Measurements from ENCODE around the gene ZNF593.

The ZNF593 gene

DNA sequence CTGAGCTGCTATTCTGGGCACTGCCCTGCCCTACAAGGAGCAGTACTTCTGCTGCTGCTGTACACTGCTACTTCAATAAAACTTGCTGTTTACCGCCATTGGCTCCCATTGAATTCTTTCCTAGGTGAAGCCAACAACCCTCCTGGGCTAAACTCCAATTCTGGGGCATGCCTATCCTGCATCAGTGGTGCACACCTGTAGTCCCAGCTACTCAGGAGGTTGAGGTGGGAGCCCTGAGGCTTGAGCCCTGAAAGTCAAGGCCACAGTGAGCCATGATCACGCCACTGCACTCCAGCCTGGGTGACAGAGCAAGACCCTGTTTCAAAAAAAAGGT, 36.9 kb upstream of the ZNF593 start:
- no peak overlapping the region for H3K4me3 ChIP-seq (ENCODE audit: low read depth, low read length)
- TF ChIP-seq, protein P1, sequence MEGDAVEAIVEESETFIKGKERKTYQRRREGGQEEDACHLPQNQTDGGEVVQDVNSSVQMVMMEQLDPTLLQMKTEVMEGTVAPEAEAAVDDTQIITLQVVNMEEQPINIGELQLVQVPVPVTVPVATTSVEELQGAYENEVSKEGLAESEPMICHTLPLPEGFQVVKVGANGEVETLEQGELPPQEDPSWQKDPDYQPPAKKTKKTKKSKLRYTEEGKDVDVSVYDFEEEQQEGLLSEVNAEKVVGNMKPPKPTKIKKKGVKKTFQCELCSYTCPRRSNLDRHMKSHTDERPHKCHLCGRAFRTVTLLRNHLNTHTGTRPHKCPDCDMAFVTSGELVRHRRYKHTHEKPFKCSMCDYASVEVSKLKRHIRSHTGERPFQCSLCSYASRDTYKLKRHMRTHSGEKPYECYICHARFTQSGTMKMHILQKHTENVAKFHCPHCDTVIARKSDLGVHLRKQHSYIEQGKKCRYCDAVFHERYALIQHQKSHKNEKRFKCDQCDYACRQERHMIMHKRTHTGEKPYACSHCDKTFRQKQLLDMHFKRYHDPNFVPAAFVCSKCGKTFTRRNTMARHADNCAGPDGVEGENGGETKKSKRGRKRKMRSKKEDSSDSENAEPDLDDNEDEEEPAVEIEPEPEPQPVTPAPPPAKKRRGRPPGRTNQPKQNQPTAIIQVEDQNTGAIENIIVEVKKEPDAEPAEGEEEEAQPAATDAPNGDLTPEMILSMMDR (IDR thresholded peaks at IDR 0.05; ENCODE audit: insufficient read depth, low read depth, low read length, missing control alignments), result no peak
- DNase-seq (ENCODE audit: low read depth), result no peak

DNA sequence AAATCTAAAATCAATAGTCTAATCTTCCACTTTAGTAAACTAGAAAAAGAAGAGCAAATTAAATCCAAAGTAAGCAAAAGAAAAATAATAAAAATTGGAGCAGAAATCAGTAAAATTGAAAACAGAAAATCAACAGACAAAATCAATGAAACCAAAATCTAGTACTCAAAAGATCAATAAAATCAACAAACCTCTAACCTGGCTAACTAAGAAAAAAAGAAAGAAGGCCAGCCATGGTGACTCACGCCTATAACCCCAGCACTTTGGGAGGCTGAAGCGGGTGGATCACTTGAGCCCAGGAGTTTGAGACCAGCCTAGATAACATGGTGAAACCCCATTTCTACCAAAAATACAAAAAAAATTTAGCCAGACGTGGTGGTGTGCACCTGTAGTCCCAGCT, 35.2 kb upstream of the ZNF593 start:
- DNase-seq (ENCODE audit: low read depth), result no peak
- H3K4me3 ChIP-seq (ENCODE audit: low read depth, low read length), result no peak overlapping the region
- TF ChIP-seq, protein P1 (IDR thresholded peaks at IDR 0.05; ENCODE audit: insufficient read depth, low read depth, low read length, missing control alignments), result no peak

DNA sequence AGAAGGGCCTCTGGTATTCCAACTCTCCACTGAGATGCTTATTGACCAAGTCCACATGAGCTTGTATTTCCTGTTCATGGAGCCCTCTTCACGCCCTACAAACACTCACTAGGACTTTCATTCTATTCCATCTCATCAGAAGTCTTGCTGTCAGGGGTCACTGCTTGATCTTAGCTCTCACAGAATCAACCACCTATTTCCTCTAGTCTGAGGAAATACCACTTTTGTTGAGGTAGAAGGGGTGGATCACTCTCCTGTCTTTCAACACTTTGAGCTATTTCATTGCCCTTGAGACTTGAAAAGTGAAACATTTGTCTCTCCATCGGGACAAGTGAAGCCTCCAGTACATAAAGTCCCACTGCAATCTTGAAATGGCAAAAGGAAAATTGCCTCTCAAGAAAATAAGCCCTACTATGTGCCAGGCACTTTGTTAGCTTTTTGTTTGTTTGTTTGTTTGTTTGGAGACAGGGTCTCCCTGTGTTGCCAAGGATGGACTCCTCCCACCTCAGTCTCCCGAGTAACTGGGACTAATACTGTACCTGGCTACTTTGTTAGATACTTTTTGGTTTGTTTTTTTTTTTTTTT, 30.6 kb upstream of the ZNF593 start:
- H3K4me3 ChIP-seq (ENCODE audit: low read depth, low read length), result no peak overlapping the region
- DNase-seq (ENCODE audit: low read depth), result no peak
- TF ChIP-seq, protein P1 (IDR thresholded peaks at IDR 0.05; ENCODE audit: insufficient read depth, low read depth, low read length, missing control alignments), result no peak

DNA sequence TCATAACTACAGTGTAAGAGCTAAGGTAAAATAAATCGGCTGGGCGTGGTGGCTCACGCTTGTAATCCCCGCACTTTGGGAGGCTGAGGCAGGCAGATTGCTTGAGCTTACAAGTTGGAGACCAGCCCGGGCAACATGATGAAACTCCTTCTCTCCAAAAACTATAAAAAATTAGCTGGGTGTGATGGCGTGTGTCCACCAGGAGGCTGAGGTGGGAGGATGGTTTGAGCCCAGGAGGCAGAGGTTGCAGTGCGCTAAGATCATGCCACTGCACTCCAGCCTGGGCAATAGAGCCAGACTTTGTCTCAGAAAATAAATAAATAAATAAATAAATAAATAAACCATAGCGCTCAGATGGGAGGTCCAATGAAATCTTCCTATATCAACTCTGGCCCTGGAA, 27.5 kb upstream of the ZNF593 start:
- H3K4me3 ChIP-seq (ENCODE audit: low read depth, low read length), result no peak overlapping the region
- DNase-seq (ENCODE audit: low read depth), result no peak
- TF ChIP-seq, protein P1 (IDR thresholded peaks at IDR 0.05; ENCODE audit: insufficient read depth, low read depth, low read length, missing control alignments), result no peak

DNA sequence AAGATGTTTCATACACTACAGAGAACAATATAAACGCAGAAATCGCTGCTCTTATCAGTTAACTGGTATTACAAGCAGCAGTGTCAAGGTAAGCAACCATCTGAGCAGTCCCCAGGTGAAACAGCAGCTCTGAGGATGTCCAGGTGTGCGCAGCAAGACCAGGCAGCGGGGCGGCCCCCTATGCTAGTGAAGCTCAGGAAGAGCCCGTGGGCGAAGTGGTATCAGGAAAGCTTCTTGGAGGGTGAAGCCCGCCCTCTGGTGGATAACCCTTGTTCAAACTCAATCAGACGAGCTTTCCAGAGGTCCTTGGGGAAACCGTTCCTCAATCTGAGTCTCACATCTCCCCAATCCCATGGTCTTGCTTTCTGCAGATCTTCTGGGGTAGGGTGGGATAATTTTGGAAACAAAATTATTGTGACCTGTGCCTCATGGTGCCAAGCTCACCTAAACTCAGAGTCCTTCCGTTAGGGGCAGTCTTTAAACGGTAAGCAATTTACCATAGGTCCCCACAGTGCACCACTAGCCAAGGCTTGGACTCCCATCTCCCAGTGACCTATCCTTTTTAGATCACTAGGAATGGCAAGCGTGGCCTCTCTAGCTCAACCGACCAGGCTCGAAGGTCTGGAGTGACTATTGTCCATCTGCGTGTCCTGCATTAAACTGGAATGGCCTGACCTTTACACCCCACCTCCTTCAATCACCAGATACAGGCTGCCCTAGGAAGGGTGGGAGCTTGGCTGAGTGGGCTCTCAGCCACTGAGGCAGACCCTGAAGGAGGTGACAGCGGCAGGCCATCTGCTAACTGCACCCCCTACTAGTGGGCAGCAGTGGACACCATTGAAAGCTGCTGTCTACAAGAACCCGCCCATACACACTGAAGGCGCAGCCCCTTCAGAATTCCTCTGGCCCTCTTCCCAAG, 24.4 kb upstream of the ZNF593 start:
- no peak overlapping the region for H3K4me3 ChIP-seq (ENCODE audit: low read depth, low read length)
- peak; percentile 83 for DNase-seq (ENCODE audit: low read depth)
- TF ChIP-seq, protein P1 (IDR thresholded peaks at IDR 0.05; ENCODE audit: insufficient read depth, low read depth, low read length, missing control alignments), result peak; percentile 71

DNA sequence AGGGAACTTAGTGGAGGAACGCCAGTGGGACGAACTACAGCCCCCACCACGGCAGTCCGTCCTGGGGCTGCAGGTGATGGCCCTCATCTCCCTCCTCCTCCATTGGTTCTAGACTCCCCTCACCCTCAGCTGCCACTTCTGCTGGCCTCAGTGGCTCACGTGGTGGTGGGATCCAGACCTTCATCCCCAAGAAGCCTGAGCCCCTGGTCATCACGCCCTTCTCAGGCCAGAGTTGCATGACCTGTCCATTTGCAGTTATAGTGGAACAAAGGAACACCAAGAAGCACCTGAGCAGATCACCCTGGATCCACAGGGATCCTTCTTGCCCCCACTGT, 23.8 kb upstream of the ZNF593 start:
- no peak for DNase-seq (ENCODE audit: low read depth)
- no peak overlapping the region for H3K4me3 ChIP-seq (ENCODE audit: low read depth, low read length)
- TF ChIP-seq, protein P1 (IDR thresholded peaks at IDR 0.05; ENCODE audit: insufficient read depth, low read depth, low read length, missing control alignments), result no peak
